SK-N-MC (cell line): Measurements from ENCODE around the gene OTUD1.

Source experiments
- EZH2 ChIP-seq: fragments of 200-600 bp; sonication (generic); IDR thresholded peaks from one replicate; pipeline ENCODE4 v1.6.1; 2017; ENCODE audit warnings: antibody characterized with exemption
- FOXP2 ChIP-seq: optimal IDR thresholded peaks from 2 replicates; pipeline ENCODE3; 2011; ENCODE audit warnings: mild to moderate bottlenecking, moderate library complexity; ENCODE audit not compliant: insufficient read depth; ENCODE audit errors: extremely low read length, control extremely low read depth
- POLR2AphosphoS5 ChIP-seq: IDR thresholded peaks from 2 replicates; pipeline ENCODE4 v1.6.1; 2012; ENCODE audit warnings: mild to moderate bottlenecking, low read depth, low read length, borderline replicate concordance

GRCh38 chr10:23412223-23412622 is 26.7 kb upstream of the OTUD1 start:
- TF ChIP-seq POLR2AphosphoS5 (no peak), EZH2 (no peak), FOXP2 (no peak)
